Peyer's patch (tissue), 4 donors: Measurements from ENCODE around the gene HTRA3. TPM values are rescaled to one million over a fixed set of nuclear protein-coding genes. Genes with fewer than 3 reads are reported as not detected.
A peak's percentile ranks its signal among the peaks of the same experiment; 100 is the strongest.

Experiments
- DNase-seq, 3 donors: peaks; one replicate each; pipeline ENCODE4 v3.0.0-alpha.2; 2017 to 2019
- H3K27ac ChIP-seq, 4 donors: fragments of 200-600 bp; sonication (generic); one replicate each; pipeline ENCODE4 v1.5.1; 2016 to 2019
- H3K27me3 ChIP-seq, 2 donors: fragments of 200-600 bp; sonication (generic); one replicate each; pipeline ENCODE4 v1.5.1; 2019
- H3K36me3 ChIP-seq, 3 donors: fragments of 200-600 bp; sonication (generic); one replicate each; pipeline ENCODE4 v1.5.1; 2016 to 2019
- H3K4me1 ChIP-seq, 4 donors: fragments of 200-600 bp; sonication (generic); one replicate each; pipeline ENCODE4 v1.5.1; 2016 to 2019
- H3K4me3 ChIP-seq, 4 donors: fragments of 200-600 bp; sonication (generic); 1 replicate in 3 of 4; 2 replicates in 1 of 4; pipeline ENCODE4 v1.5.1; 2016 to 2019; ENCODE audit warnings: mild to moderate bottlenecking in 1 of 4
- H3K9me3 ChIP-seq, 4 donors: fragments of 200-600 bp; sonication (generic); one replicate each; pipeline ENCODE4 v1.5.1; 2016 to 2019; ENCODE audit warnings: mild to moderate bottlenecking in 1 of 4
- CTCF ChIP-seq, 6 experiments: fragments of 450-650 bp in 4 of 6; fragments of 200-600 bp in 2 of 6; sonication (generic) in 1 of 6; IDR thresholded peaks; one replicate each; pipeline ENCODE4 v1.5.1; 2017 to 2019; ENCODE audit warnings: antibody characterized with exemption in 6 of 6, mild to moderate bottlenecking in 3 of 6, moderate library complexity in 1 of 6
- POLR2A ChIP-seq, 2 donors: fragments of 450-650 bp; IDR thresholded peaks; one replicate each; pipeline ENCODE4 v1.5.1; 2017; ENCODE audit warnings: antibody characterized with exemption in 2 of 2, mild to moderate bottlenecking in 2 of 2, moderate library complexity in 2 of 2
- total RNA-seq, 4 donors: library from RNA; depleted of rRNA; stranded (reverse); fragments of >200 nt; gene quantifications; one replicate each; pipeline ENCODE4 v1.1.0, GENCODE V29; 2016

HTRA3 gene
- total RNA-seq, 4 donors from 2014 or later = 3.3 to 43.7 (median 7.9) TPM

DNA sequence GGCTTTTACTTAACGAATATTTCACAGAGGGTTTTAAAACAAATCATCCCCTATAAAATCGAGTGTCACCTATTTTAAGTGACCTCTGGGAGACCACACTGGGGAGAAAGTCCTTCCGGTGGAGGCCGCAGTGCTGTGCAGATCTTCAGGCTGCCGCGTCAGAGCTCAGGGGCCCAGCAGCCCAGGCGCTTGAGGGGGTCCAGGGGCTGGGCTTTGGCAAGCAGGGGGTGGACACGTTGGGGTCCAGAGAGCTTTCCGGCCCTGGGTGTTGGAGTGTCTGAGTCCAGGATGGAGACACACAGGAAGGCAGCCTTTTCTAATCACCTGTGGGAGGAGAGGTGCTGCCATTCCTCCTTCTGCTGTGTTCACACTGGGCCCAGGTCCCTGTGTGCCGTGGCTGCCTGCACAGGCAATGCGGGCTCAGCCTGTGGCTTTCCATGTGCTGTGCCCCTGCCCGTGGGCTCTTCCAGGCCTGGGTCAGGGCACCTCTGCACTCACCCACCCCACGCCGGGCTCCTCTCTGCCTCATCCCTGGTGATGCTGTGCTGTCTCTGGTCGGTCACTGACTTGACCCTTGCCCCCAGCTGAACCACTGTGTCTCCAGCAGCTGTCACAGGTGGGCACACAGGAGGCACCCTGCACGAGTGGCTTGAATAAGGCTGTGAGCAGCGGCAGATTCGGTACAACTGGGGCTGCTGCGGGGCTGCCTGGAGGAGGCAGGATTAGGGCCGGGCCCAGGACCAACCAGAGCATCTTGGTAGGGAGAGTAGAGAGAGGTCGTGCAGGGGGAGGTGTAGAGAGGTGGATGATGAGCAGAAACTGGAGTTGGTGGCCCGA, 10.0 kb downstream of the HTRA3 start:
- Histone ChIP-seq H3K27me3 (no peaks in the 10 kb centered on the region), H3K4me3 (no peak overlapping the region), H3K9me3 (no peaks in the 10 kb centered on the region), H3K36me3 (no peaks in the 10 kb centered on the region), H3K27ac (no peak overlapping the region), H3K4me1 (peaks cover 0 to 27% (median 0%) of the 10 kb centered on the region in 4 donors)
- no peak for TF ChIP-seq CTCF (IDR thresholded peaks at IDR 0.05)
- no peak for TF ChIP-seq POLR2A (IDR thresholded peaks at IDR 0.05)
- no peak for DNase-seq

DNA sequence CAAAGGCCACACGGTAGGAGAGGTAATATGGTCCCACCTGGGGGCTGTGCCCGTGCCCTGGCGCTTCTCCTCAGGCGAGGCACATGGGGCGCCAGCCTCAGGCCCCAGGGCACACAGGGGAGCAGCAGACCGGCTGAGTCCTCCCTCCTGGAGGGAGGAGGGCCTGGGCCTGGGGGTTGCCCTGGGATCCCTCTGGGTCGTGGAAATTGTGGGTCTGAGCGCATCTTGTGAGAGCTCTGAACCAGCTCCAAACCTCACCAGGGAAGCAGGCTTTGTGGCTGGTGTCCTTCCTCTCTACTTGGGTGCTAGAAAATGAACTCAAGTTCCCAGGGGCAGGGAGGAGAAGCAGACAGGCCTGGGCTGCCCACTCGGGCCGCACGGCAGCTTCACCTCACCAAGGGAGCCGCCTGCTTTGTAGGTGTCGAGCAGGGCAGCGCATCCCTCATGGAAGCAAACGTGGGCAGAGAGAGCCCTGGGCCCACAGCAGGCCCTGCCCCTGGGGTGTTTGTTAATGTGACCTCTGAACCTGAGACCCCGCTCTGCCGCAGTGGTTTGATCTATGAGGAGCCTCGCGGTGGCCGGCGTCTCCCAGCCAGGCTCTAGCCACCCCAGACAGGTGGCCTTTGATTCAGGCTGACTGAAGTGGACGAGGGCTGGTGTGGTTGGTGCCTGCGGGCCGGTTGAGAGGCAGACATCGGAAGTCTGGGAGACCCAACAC, 10.8 kb downstream of the HTRA3 start:
- no peaks in the 10 kb centered on the region for H3K27me3 ChIP-seq
- H3K4me3 ChIP-seq = no peak overlapping the region
- DNase-seq = no peak
- no peak for TF ChIP-seq CTCF (IDR thresholded peaks at IDR 0.05)
- no peak for TF ChIP-seq POLR2A (IDR thresholded peaks at IDR 0.05)
- no peaks in the 10 kb centered on the region for H3K36me3 ChIP-seq
- H3K27ac ChIP-seq = no peak overlapping the region
- no peaks in the 10 kb centered on the region for H3K9me3 ChIP-seq
- peaks cover 0 to 24% (median 0%) of the 10 kb centered on the region in 4 donors for H3K4me1 ChIP-seq

DNA sequence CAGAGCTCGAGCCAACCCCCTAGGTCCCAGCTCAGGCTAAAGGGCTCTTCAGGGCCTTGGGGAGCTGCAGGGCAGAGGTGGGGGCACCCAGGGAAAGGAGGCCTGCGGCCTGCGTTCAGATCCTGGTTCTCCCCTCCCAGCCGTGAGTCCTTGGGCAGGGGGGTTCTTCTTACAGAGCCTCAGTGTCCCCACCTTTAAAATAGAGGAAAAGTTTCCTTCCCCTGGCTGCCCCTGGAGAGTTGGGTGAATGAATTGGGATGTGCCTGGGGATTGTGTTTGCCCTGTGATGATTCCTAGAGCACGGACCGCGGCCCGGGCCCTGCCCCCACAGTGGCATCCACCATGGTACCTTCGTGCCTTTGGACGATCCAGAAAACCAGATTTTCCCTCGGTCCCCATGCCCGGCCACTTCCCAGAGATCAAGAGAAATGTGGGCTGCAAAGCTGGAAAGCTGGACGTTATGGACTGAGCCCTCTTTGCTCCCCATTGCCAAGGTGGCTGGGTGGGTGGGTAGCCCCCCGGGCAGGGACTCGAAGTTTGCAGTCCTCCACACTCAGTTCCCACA, 11.4 kb downstream of the HTRA3 start:
- Histone ChIP-seq H3K36me3 (no peaks in the 10 kb centered on the region), H3K27me3 (no peaks in the 10 kb centered on the region), H3K4me1 (peaks cover 0 to 19% (median 0%) of the 10 kb centered on the region in 4 donors), H3K4me3 (no peak overlapping the region), H3K9me3 (no peaks in the 10 kb centered on the region), H3K27ac (no peak overlapping the region)
- DNase-seq = no peak
- TF ChIP-seq CTCF (IDR thresholded peaks at IDR 0.05) (no peak), POLR2A (IDR thresholded peaks at IDR 0.05) (no peak)

- no peaks in the 10 kb centered on the region for H3K27me3 ChIP-seq
- peak in 2 of 3 donors; percentile 17 to 57 for DNase-seq
- H3K9me3 ChIP-seq = no peaks in the 10 kb centered on the region
- H3K36me3 ChIP-seq = no peaks in the 10 kb centered on the region
- H3K4me3 ChIP-seq = no peak overlapping the region
- TF ChIP-seq CTCF (IDR thresholded peaks at IDR 0.05) (no peak), POLR2A (IDR thresholded peaks at IDR 0.05) (no peak)
- peaks cover 0 to 19% (median 0%) of the 10 kb centered on the region in 4 donors for H3K4me1 ChIP-seq
- H3K27ac ChIP-seq = peak overlapping the region in 2 of 4 donors; percentile 3 to 13
These were observed 12.1 kb downstream of the HTRA3 start for GRCh38 chr4:8281519-8282133.

GRCh38 chr4:8282134-8282641, 12.6 kb downstream of the HTRA3 start:
- H3K4me1 ChIP-seq = peaks cover 0 to 16% (median 0%) of the 10 kb centered on the region in 4 donors
- no peaks in the 10 kb centered on the region for H3K27me3 ChIP-seq
- peak overlapping the region in 2 of 4 donors; percentile 3 to 13 for H3K27ac ChIP-seq
- H3K9me3 ChIP-seq = no peaks in the 10 kb centered on the region
- no peak overlapping the region for H3K4me3 ChIP-seq
- TF ChIP-seq CTCF (IDR thresholded peaks at IDR 0.05) (no peak), POLR2A (IDR thresholded peaks at IDR 0.05) (no peak)
- no peaks in the 10 kb centered on the region for H3K36me3 ChIP-seq
- no peak for DNase-seq
